Activated naive CD8-positive, alpha-beta T cell treated with anti-CD3 and anti-CD28 coated beads, Interleukin-2, amount 50 U/mL, for 24 hours (primary cell): ENCODE data around the gene SNX2.

Experiments used
- ATAC-seq: fragments of 150-1000 bp; cut with Tn5 transposase; one replicate; pipeline ENCODE4 v1.10.0; 2021
- DNase-seq: peaks from one replicate; pipeline ENCODE4 v3.0.0; 2021
- H3K27ac Mint-ChIP-seq: one replicate; pipeline ENCODE4 v1.8.0; 2021; ENCODE audit warnings: mild to moderate bottlenecking, mixed read lengths
- H3K27me3 Mint-ChIP-seq: one replicate; pipeline ENCODE4 v1.8.0; 2021; ENCODE audit warnings: mixed read lengths
- H3K36me3 Mint-ChIP-seq: one replicate; pipeline ENCODE4 v1.8.0; 2021; ENCODE audit warnings: low read depth, mixed read lengths
- H3K4me1 Mint-ChIP-seq: one replicate; pipeline ENCODE4 v1.8.0; 2021; ENCODE audit warnings: mixed read lengths
- H3K4me3 Mint-ChIP-seq: one replicate; pipeline ENCODE4 v1.8.0; 2021; ENCODE audit warnings: mild to moderate bottlenecking, moderate library complexity, mixed read lengths
- H3K9me3 Mint-ChIP-seq: one replicate; pipeline ENCODE4 v1.8.0; 2021; ENCODE audit warnings: mixed read lengths

SNX2 gene

GRCh38 chr5:122785294-122785693, 10.4 kb downstream of the SNX2 start:
- DNase-seq (no peak), ATAC-seq (no peak)
- no peak overlapping the region for H3K4me3 Mint-ChIP-seq
- peaks cover 45% of the 10 kb centered on the region for H3K36me3 Mint-ChIP-seq
- H3K4me1 Mint-ChIP-seq, result peaks cover 31% of the 10 kb centered on the region
- no peak overlapping the region for H3K27ac Mint-ChIP-seq
- no peaks in the 10 kb centered on the region for H3K27me3 Mint-ChIP-seq
- H3K9me3 Mint-ChIP-seq, result peaks cover 22% of the 10 kb centered on the region

- ATAC-seq, result no peak
- no peaks in the 10 kb centered on the region for H3K27me3 Mint-ChIP-seq
- H3K27ac Mint-ChIP-seq, result no peak overlapping the region
- peaks cover 18% of the 10 kb centered on the region for H3K9me3 Mint-ChIP-seq
- H3K36me3 Mint-ChIP-seq, result peaks cover 43% of the 10 kb centered on the region
- peaks cover 26% of the 10 kb centered on the region for H3K4me1 Mint-ChIP-seq
- no peak for DNase-seq
- no peak overlapping the region for H3K4me3 Mint-ChIP-seq
These were observed 13.5 kb downstream of the SNX2 start for GRCh38 chr5:122788371-122788770.

DNA sequence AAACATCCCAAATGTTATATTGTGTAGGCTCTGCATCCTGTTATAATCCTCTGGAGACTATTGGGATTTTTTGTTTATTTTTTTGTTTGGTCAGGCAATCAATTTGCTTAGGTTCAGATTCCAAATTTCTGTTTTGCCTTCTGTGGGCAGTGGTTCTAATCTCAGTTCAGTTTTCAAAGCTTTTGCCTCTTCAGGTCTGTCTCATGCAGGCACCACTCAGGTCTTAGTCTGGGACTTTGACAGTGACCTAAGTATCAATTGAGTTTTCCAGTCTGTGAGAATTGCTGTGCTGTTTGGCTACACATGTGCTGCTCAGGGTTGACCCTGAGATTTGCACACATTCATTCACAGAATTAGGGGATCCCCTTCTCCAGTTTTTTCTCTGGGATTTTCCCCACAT, 14.1 kb downstream of the SNX2 start:
- Mint-ChIP-seq H3K4me1 (peaks cover 23% of the 10 kb centered on the region), H3K27ac (peak overlapping the region; percentile 14), H3K9me3 (peaks cover 18% of the 10 kb centered on the region), H3K4me3 (no peak overlapping the region), H3K27me3 (no peaks in the 10 kb centered on the region), H3K36me3 (peaks cover 38% of the 10 kb centered on the region)
- ATAC-seq (no peak), DNase-seq (no peak)

- DNase-seq (no peak), ATAC-seq (no peak)
- Mint-ChIP-seq H3K27ac (peak overlapping the region; percentile 14), H3K4me3 (no peak overlapping the region), H3K4me1 (peaks cover 24% of the 10 kb centered on the region), H3K27me3 (no peaks in the 10 kb centered on the region), H3K9me3 (peaks cover 16% of the 10 kb centered on the region), H3K36me3 (peaks cover 38% of the 10 kb centered on the region)
These were observed 14.7 kb downstream of the SNX2 start for GRCh38 chr5:122789461-122790171.

GRCh38 chr5:122790354-122791103, 15.6 kb downstream of the SNX2 start:
- no peaks in the 10 kb centered on the region for H3K27me3 Mint-ChIP-seq
- no peak for ATAC-seq
- no peak for DNase-seq
- no peak overlapping the region for H3K27ac Mint-ChIP-seq
- peaks cover 20% of the 10 kb centered on the region for H3K4me1 Mint-ChIP-seq
- no peak overlapping the region for H3K4me3 Mint-ChIP-seq
- peaks cover 12% of the 10 kb centered on the region for H3K9me3 Mint-ChIP-seq
- H3K36me3 Mint-ChIP-seq, result peaks cover 38% of the 10 kb centered on the region

DNA sequence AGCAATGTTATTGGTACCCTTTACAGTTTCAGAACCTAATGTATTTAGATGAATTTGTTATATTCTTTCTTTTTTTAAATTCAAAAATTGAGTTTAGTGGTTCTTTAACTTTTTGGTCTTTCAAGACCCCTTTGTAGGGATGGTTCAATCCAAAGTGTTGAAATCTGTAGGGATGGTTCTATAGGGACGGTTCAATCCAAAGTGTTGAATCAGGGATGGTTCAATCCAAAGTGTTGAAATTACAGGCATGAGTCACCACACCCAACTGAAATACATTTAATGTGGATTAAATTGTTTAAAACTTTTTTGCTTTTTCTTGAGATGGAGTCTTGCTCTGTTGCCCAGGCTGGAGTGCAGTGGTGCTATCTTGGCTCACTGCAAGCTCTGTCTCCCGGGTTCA, 30.6 kb downstream of the SNX2 start:
- peaks cover 45% of the 10 kb centered on the region for H3K36me3 Mint-ChIP-seq
- H3K27me3 Mint-ChIP-seq, result no peaks in the 10 kb centered on the region
- H3K9me3 Mint-ChIP-seq, result no peaks in the 10 kb centered on the region
- no peak overlapping the region for H3K27ac Mint-ChIP-seq
- no peak overlapping the region for H3K4me3 Mint-ChIP-seq
- H3K4me1 Mint-ChIP-seq, result no peaks in the 10 kb centered on the region
- ATAC-seq, result no peak
- DNase-seq, result no peak

DNA sequence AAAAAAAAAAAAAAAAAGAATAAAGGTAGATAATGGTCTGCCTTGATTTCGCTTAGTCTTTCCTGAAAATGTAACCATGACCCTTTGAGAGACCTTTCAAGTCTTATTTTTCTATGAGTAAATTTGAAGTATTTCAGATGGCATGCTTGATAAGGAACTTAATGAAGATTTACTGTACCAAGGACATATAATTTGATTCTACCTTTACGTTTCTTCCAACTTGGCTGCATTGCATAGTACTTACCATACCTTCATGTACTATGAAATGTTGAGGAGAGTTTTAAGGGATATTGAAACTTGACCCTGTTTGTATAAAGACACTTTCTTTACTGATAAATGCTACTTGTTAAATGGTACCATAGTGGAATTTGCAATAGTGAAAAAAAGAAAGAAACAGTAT, 35.5 kb downstream of the SNX2 start:
- H3K4me3 Mint-ChIP-seq, result no peak overlapping the region
- no peaks in the 10 kb centered on the region for H3K9me3 Mint-ChIP-seq
- peaks cover 26% of the 10 kb centered on the region for H3K36me3 Mint-ChIP-seq
- no peaks in the 10 kb centered on the region for H3K27me3 Mint-ChIP-seq
- no peaks in the 10 kb centered on the region for H3K4me1 Mint-ChIP-seq
- ATAC-seq (no peak), DNase-seq (no peak)
- H3K27ac Mint-ChIP-seq, result no peak overlapping the region

DNA sequence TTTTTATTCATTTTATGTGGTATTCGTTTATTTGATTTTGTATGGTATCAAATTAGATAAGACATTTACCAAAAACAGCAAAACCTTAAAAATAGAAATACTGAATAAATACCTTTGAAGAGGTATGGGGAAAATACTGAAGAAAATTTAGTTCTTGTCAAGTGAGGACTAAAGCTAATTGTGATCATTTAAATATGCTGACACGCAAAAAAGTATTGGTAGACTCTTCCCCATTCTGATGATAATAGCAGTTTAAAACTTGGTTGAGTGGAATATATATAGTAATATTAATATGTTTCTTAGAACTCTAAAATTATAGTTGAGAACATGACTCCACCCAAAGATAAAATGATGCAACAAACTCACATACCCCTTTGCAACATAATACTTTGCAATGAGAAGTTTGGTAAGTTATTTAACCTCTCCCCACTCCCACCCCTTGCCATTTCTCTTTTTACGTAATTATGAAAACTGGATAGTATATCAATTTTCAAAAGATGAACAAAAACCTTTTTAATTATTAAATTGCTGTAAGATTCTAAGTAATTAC, 40.4 kb downstream of the SNX2 start:
- no peak for DNase-seq
- H3K4me3 Mint-ChIP-seq, result no peak overlapping the region
- no peaks in the 10 kb centered on the region for H3K9me3 Mint-ChIP-seq
- H3K4me1 Mint-ChIP-seq, result no peaks in the 10 kb centered on the region
- ATAC-seq, result no peak
- peaks cover 10% of the 10 kb centered on the region for H3K36me3 Mint-ChIP-seq
- no peaks in the 10 kb centered on the region for H3K27me3 Mint-ChIP-seq
- no peak overlapping the region for H3K27ac Mint-ChIP-seq

DNA sequence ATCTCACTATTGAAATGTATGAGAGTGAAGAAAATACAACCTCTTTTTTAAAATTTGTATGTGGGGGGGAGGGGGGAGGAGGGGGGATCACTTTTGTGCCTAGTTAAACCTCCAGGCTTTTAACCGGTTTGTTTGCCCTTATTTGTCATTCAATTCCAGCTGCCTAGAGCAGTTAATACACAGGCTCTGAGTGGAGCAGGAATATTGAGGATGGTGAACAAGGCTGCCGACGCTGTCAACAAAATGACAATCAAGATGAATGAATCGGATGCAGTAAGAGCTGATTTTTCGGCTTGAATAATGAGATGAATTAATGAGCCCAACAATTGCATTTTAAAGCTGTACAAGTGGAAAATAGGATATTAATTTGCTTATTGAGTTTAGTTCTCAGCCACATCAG, 41.9 kb downstream of the SNX2 start:
- H3K27me3 Mint-ChIP-seq, result no peaks in the 10 kb centered on the region
- peaks cover 11% of the 10 kb centered on the region for H3K36me3 Mint-ChIP-seq
- DNase-seq (no peak), ATAC-seq (no peak)
- H3K4me1 Mint-ChIP-seq, result no peaks in the 10 kb centered on the region
- no peak overlapping the region for H3K27ac Mint-ChIP-seq
- H3K9me3 Mint-ChIP-seq, result no peaks in the 10 kb centered on the region
- no peak overlapping the region for H3K4me3 Mint-ChIP-seq

DNA sequence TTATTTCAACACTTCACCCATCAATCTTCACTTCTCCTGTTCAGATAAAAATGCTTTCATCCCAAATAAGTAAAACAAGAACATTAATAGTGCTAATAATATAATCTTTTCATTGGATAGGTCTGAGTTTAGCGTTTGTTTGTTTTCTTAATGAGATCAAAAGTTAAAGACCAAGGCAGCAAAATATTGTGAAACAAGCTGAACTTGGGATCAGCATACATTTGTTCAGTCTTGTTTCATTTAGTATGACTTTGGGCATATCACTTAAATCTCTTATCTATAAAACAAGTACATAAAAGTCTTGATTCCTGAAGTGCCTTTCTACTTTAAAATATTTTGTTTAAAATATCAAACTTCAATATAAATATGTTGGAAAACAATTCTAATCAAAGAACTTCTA, 57.1 kb downstream of the SNX2 start:
- ATAC-seq, result no peak
- no peak overlapping the region for H3K27ac Mint-ChIP-seq

DNA sequence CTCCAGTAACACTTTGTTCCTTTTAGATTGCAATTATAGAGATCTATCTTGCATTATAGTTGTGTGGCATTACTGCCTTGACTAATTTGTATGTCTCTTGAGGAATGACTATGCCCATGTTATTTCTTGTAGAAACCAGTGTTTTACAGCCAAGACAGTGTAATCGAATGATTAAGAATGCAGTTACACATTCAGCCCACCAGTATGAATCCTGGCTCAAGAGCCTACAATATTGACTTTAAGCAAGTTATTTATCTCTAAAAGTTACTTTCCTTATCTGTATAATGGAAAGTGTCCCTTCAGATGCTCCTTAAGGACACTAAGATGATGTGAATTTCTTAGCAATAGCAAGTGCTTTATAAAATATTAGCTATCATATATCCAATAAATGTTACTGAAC, 60.8 kb downstream of the SNX2 start:
- Mint-ChIP-seq H3K36me3 (no peaks in the 10 kb centered on the region), H3K9me3 (no peaks in the 10 kb centered on the region), H3K27ac (no peak overlapping the region), H3K4me3 (no peak overlapping the region), H3K4me1 (peaks cover 2% of the 10 kb centered on the region), H3K27me3 (peaks cover 4% of the 10 kb centered on the region)
- ATAC-seq (no peak), DNase-seq (no peak)

More for the DNA sequence above, 57.1 kb downstream of the SNX2 start:
- H3K4me1 Mint-ChIP-seq, result no peaks in the 10 kb centered on the region
- H3K36me3 Mint-ChIP-seq, result peaks cover 12% of the 10 kb centered on the region
- no peaks in the 10 kb centered on the region for H3K9me3 Mint-ChIP-seq
- H3K4me3 Mint-ChIP-seq, result no peak overlapping the region
- no peak for DNase-seq
- H3K27me3 Mint-ChIP-seq, result no peaks in the 10 kb centered on the region

DNA sequence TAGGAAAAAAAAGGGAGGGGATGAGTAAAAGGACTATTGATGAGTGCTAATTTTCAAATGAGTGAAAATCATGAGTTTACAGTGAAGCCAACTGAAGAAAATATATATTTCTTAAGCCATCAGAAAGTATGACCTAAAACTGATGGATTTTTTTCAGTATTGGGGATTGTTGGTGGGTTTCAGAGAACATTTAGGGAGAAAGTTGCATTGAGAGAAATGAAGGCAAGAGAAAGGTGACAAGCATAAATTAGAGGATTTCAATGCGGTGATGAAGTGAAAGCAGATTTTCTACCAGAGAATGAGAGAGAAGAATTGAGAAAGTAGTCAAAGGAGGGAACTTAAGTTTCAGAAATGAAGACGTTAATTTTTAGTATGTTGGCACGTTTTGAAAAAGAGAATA, 62.1 kb downstream of the SNX2 start:
- DNase-seq (no peak), ATAC-seq (no peak)
- Mint-ChIP-seq H3K4me1 (peaks cover 2% of the 10 kb centered on the region), H3K27me3 (peaks cover 4% of the 10 kb centered on the region), H3K4me3 (no peak overlapping the region), H3K36me3 (no peaks in the 10 kb centered on the region), H3K9me3 (no peaks in the 10 kb centered on the region), H3K27ac (no peak overlapping the region)

GRCh38 chr5:122839731-122840130, 64.9 kb downstream of the SNX2 start:
- peaks cover 12% of the 10 kb centered on the region for H3K4me1 Mint-ChIP-seq

DNA sequence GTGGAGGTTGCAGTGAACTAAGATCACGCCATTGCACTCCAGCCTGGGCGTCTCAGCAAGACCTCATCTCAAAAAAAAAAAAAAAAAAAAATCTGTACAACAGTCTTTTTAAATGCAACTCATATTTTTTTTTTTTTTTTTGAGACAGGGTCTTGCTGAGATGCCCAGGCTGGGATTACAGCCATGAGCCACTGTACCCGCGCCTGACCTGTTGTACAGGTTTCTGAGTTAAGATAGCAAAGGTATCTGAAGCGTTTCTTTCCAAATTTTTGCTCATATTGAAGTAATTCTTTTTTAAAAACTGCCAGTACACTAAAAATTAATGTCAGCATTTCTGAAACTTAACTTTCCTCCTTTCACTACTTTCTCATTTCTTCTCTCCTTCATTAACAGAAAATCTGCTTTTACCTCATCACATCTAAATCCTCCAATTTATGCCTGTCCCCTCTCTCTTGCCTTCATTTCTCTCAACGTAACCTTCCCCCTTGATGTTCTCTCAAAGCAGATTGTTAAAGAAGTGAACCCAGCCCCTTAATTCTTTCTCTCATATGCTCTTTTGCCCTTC, 67.2 kb downstream of the SNX2 start:
- Mint-ChIP-seq H3K36me3 (no peaks in the 10 kb centered on the region), H3K9me3 (no peaks in the 10 kb centered on the region), H3K4me1 (peaks cover 18% of the 10 kb centered on the region), H3K4me3 (no peak overlapping the region), H3K27ac (no peak overlapping the region), H3K27me3 (peaks cover 10% of the 10 kb centered on the region)
- ATAC-seq, result no peak
- no peak for DNase-seq

More at GRCh38 chr5:122839731-122840130, 64.9 kb downstream of the SNX2 start:
- Mint-ChIP-seq H3K27me3 (peaks cover 8% of the 10 kb centered on the region), H3K27ac (no peak overlapping the region), H3K4me3 (no peak overlapping the region), H3K9me3 (no peaks in the 10 kb centered on the region), H3K36me3 (no peaks in the 10 kb centered on the region)
- DNase-seq (no peak), ATAC-seq (no peak)
